Gastroesophageal sphincter (tissue), 3 donors: ENCODE data around the gene NANOS3.

ENCODE experiments used
- CTCF ChIP-seq, 4 experiments: fragments of 200-600 bp in 2 of 4; fragments of 450-650 bp in 2 of 4; sonication (generic) in 1 of 4; IDR thresholded peaks; one replicate each; pipeline ENCODE4 v1.5.1; 2017 to 2019; ENCODE audit warnings: antibody characterized with exemption in 4 of 4, mild to moderate bottlenecking in 2 of 4, moderate library complexity in 2 of 4
- POLR2AphosphoS5 ChIP-seq: sonication (generic); formaldehyde crosslinking; IDR thresholded peaks from one replicate; pipeline ENCODE4 v1.6.1; 2017; ENCODE audit warnings: antibody characterized with exemption

GRCh38 chr19:13839130-13839937 lies 37.6 kb upstream of the NANOS3 start:
- TF ChIP-seq CTCF (IDR thresholded peaks at IDR 0.05), result peak in 1 of 4 experiments; percentile 21
- TF ChIP-seq POLR2AphosphoS5, result peak; percentile 86
